Measurements from ENCODE around the gene KCNJ6.

The KCNJ6 gene

DNA sequence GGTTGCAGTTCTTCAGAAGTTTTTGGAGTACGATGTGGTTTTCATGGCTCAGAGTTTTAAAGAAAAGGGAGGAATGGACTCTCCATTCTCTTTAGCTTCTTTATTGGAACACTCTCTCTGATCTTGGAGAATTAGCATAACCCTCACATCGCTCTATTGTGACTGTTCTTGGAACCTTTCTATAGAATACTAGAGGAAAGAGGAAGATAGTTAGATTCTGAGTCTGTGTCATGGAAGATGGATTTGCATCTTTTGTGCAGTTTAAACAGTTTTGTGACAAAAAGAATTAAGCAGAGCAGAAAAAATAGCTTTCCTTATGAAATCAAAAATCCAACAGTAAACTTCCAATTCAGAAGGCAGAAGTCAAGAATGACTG is 61.0 kb downstream of the KCNJ6 start:
- DNase-seq = no peak

DNA sequence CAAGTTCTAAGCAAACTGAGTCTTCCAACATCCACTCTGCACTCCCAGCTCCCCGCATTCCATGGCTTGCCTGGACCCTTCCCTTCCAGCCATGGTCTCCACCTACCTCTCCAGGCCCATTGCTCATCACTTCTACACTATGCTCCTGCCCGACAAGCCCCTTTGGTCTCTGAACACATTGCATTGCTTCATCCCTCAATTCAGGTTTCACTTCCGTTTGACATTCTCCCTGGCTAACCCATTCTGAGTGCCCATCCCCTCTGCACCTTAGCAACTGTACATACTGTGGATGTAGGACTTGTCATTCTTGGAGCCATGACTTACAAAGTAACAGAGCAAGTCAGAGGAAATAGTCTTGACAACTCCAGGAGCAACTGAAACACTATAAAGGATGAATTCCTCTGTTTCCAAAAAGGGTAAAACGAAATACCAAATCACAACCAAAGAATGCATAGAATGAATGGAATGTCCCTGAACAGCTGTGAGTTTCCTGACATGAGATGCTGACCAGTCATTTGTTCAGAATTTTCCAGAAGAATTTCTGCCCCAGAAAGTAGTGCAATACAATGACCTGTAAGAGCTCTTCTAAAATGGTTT is 66.7 kb downstream of the KCNJ6 start:
- TF ChIP-seq, protein P1, sequence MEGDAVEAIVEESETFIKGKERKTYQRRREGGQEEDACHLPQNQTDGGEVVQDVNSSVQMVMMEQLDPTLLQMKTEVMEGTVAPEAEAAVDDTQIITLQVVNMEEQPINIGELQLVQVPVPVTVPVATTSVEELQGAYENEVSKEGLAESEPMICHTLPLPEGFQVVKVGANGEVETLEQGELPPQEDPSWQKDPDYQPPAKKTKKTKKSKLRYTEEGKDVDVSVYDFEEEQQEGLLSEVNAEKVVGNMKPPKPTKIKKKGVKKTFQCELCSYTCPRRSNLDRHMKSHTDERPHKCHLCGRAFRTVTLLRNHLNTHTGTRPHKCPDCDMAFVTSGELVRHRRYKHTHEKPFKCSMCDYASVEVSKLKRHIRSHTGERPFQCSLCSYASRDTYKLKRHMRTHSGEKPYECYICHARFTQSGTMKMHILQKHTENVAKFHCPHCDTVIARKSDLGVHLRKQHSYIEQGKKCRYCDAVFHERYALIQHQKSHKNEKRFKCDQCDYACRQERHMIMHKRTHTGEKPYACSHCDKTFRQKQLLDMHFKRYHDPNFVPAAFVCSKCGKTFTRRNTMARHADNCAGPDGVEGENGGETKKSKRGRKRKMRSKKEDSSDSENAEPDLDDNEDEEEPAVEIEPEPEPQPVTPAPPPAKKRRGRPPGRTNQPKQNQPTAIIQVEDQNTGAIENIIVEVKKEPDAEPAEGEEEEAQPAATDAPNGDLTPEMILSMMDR (IDR thresholded peaks at IDR 0.05; ENCODE audit: low read depth, low read length) = no peak
- Histone ChIP-seq H3K9me3 (ENCODE audit: severe bottlenecking) (peaks cover 7% of the 10 kb centered on the region), H3K27me3 (ENCODE audit: insufficient read depth, low read depth, severe bottlenecking) (no peaks in the 10 kb centered on the region), H3K4me3 (ENCODE audit: low read depth, low read length) (no peak overlapping the region), H3K27ac (no peak overlapping the region), H3K36me3 (no peaks in the 10 kb centered on the region)
- no peak for DNase-seq

More for the DNA sequence above, 61.0 kb downstream of the KCNJ6 start:
- Histone ChIP-seq H3K4me3 (ENCODE audit: low read depth, low read length) (peak overlapping the region; percentile 32), H3K27ac (peak overlapping the region; percentile 79), H3K27me3 (ENCODE audit: insufficient read depth, low read depth, severe bottlenecking) (no peaks in the 10 kb centered on the region), H3K36me3 (no peaks in the 10 kb centered on the region), H3K9me3 (ENCODE audit: severe bottlenecking) (peaks cover 13% of the 10 kb centered on the region)
- TF ChIP-seq, protein P1 (IDR thresholded peaks at IDR 0.05; ENCODE audit: low read depth, low read length) = no peak

DNA sequence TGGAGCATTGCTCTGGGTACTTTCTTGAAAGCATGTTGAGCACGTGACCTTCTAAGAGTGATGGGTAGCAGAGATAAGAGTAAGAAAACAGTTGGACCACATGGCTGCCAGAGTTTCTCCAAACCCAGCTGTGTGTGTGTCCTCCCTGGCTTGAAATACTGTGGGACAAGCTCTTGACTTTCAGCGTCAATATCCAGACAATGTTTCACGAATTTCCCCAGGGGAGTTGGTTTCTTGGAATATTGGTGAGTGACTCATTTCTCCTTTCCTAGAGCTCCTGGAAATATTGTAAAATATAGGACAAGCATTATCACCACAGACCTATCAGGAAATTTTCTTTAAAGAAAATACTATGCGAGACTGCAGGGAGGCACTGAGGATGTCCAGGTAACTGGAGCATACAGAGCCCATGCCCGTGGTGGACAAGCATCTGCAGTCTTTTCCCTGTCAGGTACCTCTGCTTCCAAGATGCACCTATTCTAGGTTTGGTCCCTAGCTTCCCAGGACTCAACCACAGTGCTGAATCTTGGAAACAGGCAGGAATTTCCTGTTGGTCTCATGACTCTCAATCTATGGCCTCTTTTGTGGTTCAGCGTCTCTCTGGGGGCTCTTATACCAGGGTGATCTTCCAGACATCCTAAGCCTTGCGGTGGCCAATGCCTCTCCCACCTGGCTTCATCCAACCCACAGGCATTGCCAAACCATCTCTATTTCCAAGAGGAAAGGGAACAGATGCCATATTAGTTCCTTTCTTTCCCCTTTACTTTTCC is 67.4 kb downstream of the KCNJ6 start:
- Histone ChIP-seq H3K27ac (no peak overlapping the region), H3K4me3 (ENCODE audit: low read depth, low read length) (no peak overlapping the region), H3K27me3 (ENCODE audit: insufficient read depth, low read depth, severe bottlenecking) (no peaks in the 10 kb centered on the region), H3K9me3 (ENCODE audit: severe bottlenecking) (peaks cover 6% of the 10 kb centered on the region), H3K36me3 (no peaks in the 10 kb centered on the region)
- DNase-seq = no peak
- TF ChIP-seq, protein P1 (IDR thresholded peaks at IDR 0.05; ENCODE audit: low read depth, low read length) = no peak

- no peak for DNase-seq
- TF ChIP-seq, protein P1 (IDR thresholded peaks at IDR 0.05; ENCODE audit: low read depth, low read length) = no peak
- no peak overlapping the region for H3K4me3 ChIP-seq (ENCODE audit: low read depth, low read length)
- H3K27ac ChIP-seq = no peak overlapping the region
- no peaks in the 10 kb centered on the region for H3K36me3 ChIP-seq
- no peaks in the 10 kb centered on the region for H3K27me3 ChIP-seq (ENCODE audit: insufficient read depth, low read depth, severe bottlenecking)
- peaks cover 2% of the 10 kb centered on the region for H3K9me3 ChIP-seq (ENCODE audit: severe bottlenecking)
These were observed 70.7 kb downstream of the KCNJ6 start for GRCh38 chr21:37845535-37845934.

GRCh38 chr21:37843191-37843590 is 73.1 kb downstream of the KCNJ6 start:
- TF ChIP-seq, protein P1 (IDR thresholded peaks at IDR 0.05; ENCODE audit: low read depth, low read length) = no peak
- no peak for DNase-seq
- Histone ChIP-seq H3K27me3 (ENCODE audit: insufficient read depth, low read depth, severe bottlenecking) (no peaks in the 10 kb centered on the region), H3K9me3 (ENCODE audit: severe bottlenecking) (peaks cover 2% of the 10 kb centered on the region), H3K27ac (no peak overlapping the region), H3K36me3 (no peaks in the 10 kb centered on the region), H3K4me3 (ENCODE audit: low read depth, low read length) (no peak overlapping the region)
